Right lobe of liver (tissue), 4 donors: ENCODE results near the gene MYOM3.

Source experiments
- POLR2A ChIP-seq: fragments of 450-650 bp; IDR thresholded peaks from one replicate; pipeline ENCODE4 v1.6.1; 2017; ENCODE audit warnings: antibody characterized with exemption, mild to moderate bottlenecking
- TF ChIP-seq, protein P1 (sequence below), 4 donors: fragments of 200-600 bp in 3 of 4; fragments of 450-650 bp in 1 of 4; IDR thresholded peaks; one replicate each; pipeline versions ENCODE4 v1.5.1 to v1.8.0; 2016 to 2022; ENCODE audit warnings: antibody characterized with exemption in 4 of 4, mild to moderate bottlenecking in 2 of 4
- donor health status: DM: no; HTN: no; CAD: no.
- donor health status: DM: no; HTN: no; CAD: no.
- donor health status: DM: no; HTN: yes; CAD: no.

DNA sequence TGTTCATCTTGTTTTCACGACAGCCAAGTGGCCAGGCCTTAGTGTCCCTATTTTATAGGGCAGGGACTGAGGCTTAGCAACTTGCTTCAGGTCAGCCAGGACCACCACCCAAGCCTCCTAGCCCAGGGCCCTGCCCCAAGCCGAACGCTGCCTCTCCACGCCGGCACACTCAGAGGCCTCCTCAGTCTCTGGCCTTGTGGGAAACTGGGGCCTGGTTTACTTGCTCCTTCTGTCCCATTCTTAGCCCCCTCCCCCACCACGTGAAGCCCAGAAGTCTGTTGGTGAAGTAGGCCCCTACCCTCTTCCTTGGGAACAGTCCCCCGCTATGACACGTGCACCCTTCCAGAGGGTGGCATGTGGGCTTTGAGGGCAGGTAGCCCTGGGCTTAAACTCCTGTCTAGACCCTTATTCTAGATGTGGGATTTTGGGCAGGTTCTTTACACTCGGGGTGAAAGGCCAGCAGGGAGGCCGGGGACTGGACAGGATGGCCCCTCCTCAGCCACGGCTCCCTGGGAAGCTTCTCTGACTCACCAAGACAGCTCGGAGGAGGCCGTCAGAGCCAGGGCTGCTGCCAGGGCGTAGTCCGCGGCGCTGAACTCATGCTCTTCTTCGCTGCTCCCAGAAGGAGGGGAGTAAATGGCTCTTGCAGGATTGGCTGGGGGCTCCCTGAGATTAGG, 4.3 kb downstream of the MYOM3 start:
- TF ChIP-seq POLR2A: no peak
- TF ChIP-seq, protein P1, sequence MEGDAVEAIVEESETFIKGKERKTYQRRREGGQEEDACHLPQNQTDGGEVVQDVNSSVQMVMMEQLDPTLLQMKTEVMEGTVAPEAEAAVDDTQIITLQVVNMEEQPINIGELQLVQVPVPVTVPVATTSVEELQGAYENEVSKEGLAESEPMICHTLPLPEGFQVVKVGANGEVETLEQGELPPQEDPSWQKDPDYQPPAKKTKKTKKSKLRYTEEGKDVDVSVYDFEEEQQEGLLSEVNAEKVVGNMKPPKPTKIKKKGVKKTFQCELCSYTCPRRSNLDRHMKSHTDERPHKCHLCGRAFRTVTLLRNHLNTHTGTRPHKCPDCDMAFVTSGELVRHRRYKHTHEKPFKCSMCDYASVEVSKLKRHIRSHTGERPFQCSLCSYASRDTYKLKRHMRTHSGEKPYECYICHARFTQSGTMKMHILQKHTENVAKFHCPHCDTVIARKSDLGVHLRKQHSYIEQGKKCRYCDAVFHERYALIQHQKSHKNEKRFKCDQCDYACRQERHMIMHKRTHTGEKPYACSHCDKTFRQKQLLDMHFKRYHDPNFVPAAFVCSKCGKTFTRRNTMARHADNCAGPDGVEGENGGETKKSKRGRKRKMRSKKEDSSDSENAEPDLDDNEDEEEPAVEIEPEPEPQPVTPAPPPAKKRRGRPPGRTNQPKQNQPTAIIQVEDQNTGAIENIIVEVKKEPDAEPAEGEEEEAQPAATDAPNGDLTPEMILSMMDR (IDR thresholded peaks at IDR 0.05): no peak
